ENCODE results near the gene RFX7. TPM values are rescaled to one million over a fixed set of nuclear protein-coding genes. Genes with fewer than 3 reads are reported as not detected.

Gene RFX7
- total and polyA plus RNA-seq, 2 donors (not counting 1 experiment from before 2014, with no cell fraction given): 6.6 to 44.8 TPM

DNA sequence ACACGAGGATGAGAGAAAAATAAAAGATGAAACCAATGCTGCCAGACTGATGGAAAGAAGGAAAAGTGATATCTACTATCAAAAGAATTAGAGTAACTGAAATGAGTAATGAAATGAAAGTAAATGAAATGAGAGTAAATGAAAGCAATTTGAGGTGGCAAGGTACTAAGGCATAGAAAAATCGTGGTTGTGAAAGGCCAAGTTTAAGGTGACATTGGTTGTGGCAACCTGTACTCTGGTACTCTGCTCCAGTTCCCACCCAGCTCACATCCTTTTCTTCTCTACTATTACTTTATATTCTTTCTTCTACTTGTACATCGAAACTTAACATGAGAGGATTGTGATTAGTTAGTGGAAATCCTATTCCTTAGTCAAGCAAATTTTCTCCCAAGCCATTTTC, 10.1 kb downstream of the RFX7 start:
- Histone ChIP-seq H3K9me3 (ENCODE audit: control extremely low read depth in 1 of 3, control insufficient read depth in 2 of 3, insufficient read depth in 1 of 3, low read length in 2 of 3) (peaks cover 17 to 50% (median 27%) of the 10 kb centered on the region in 3 donors), H3K4me2 (replicated peaks; ENCODE audit: low read depth, low read length, poor library complexity, severe bottlenecking) (no peak overlapping the region), H3K27me3 (replicated peaks in 1 of 4; ENCODE audit: control extremely low read depth in 1 of 4, control insufficient read depth in 3 of 4, insufficient read depth in 4 of 4, low read length in 3 of 4) (no peaks in the 10 kb centered on the region), H3K4me1 (ENCODE audit: control insufficient read depth in 2 of 2, insufficient read depth in 2 of 2, low read length in 2 of 2) (peaks cover 0 to 12% of the 10 kb centered on the region in 2 donors), H4K20me1 (ENCODE audit: control insufficient read depth, insufficient read depth, low read length, poor library complexity, severe bottlenecking) (no peaks in the 10 kb centered on the region), H3K9ac (ENCODE audit: low read length) (no peak overlapping the region), H3K36me3 (replicated peaks in 1 of 2; ENCODE audit: control extremely low read depth in 1 of 2, control insufficient read depth in 1 of 2, extremely low read depth in 1 of 2, insufficient read depth in 2 of 2, low read length in 1 of 2) (peaks cover 6 to 17% of the 10 kb centered on the region in 2 experiments), H3K79me2 (ENCODE audit: control insufficient read depth, insufficient read depth, low read length) (peaks cover 58% of the 10 kb centered on the region), H3K27ac (ENCODE audit: low read length in 2 of 2) (no peak overlapping the region), H2AFZ (ENCODE audit: insufficient read depth, low read depth, low read length, poor library complexity, severe bottlenecking) (no peak overlapping the region), H3K4me3 (ENCODE audit: control extremely low read depth in 1 of 5, extremely low read depth in 1 of 5, insufficient read depth in 1 of 5, low read depth in 2 of 5, low read length in 4 of 5) (no peak overlapping the region)
- H3K4me3 Mint-ChIP-seq: no peak overlapping the region
- POLR2A ChIA-PET: interaction anchor here (0.6 to 0.7 kb wide), 2 partner anchors 35 to 486 kb away, joined by 3 read pairs; no protein-coding TSS in a partner anchor
- WGBS (ENCODE audit: insufficient coverage): no CpG with 5 or more reads among the region's 3 CpGs
- no peak for TF ChIP-seq EZH2 (IDR thresholded peaks at IDR 0.05; ENCODE audit: borderline replicate concordance, insufficient read depth, low read depth, low read length, poor library complexity, severe bottlenecking)
- H3K27me3 Mint-ChIP-seq: no peaks in the 10 kb centered on the region
- no peak for DNase-seq
- H3K27ac Mint-ChIP-seq: no peak overlapping the region
- no peak for ATAC-seq (ENCODE audit: low read depth)
- intact Hi-C loops (cut with micrococcal nuclease): no loop called here
- CTCF ChIA-PET: interaction anchor here (0.8 kb wide), 1 partner anchor 11 kb away, joined by 3 read pairs; no protein-coding TSS in a partner anchor
- peaks cover 26% of the 10 kb centered on the region for H3K4me1 Mint-ChIP-seq
- H3K9me3 Mint-ChIP-seq (ENCODE audit: insufficient read depth): peaks cover 18% of the 10 kb centered on the region

DNA sequence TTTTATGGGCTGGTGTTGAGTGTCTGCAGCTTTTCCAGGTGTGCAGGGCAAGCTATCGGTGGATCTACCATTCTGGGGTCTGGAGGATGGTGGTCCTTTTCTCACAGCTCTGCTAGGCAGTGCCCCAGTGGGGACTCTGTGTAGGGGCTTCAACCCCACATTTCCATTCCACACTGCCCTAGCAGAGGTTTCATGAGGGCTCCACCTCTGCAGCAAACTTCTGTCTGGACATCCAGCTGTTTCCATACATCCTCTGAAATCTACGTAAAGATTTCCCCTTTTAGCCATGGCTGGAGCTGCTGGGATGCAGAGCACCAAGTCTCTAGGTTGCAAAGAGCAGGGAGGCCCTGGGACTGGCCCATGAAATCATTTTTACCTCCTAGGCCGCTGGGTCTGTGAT, 11.6 kb downstream of the RFX7 start:
- H3K9me3 ChIP-seq (ENCODE audit: control extremely low read depth in 1 of 3, control insufficient read depth in 2 of 3, insufficient read depth in 1 of 3, low read length in 2 of 3): peaks cover 22 to 58% (median 27%) of the 10 kb centered on the region in 3 donors
- peak; percentile 30 for DNase-seq
- no peak overlapping the region for H3K9ac ChIP-seq (ENCODE audit: low read length)
- POLR2A ChIA-PET: no interaction called here
- Mint-ChIP-seq H3K4me1 (peaks cover 13% of the 10 kb centered on the region), H3K27me3 (no peaks in the 10 kb centered on the region), H3K4me3 (no peak overlapping the region), H3K27ac (no peak overlapping the region), H3K9me3 (ENCODE audit: insufficient read depth) (peaks cover 18% of the 10 kb centered on the region)
- no peak overlapping the region for H3K4me3 ChIP-seq (ENCODE audit: control extremely low read depth in 1 of 5, extremely low read depth in 1 of 5, insufficient read depth in 1 of 5, low read depth in 2 of 5, low read length in 4 of 5)
- intact Hi-C loops (cut with micrococcal nuclease): no loop called here
- no peak overlapping the region for H3K4me2 ChIP-seq (replicated peaks; ENCODE audit: low read depth, low read length, poor library complexity, severe bottlenecking)
- peaks cover 0 to 7% of the 10 kb centered on the region in 2 donors for H3K4me1 ChIP-seq (ENCODE audit: control insufficient read depth in 2 of 2, insufficient read depth in 2 of 2, low read length in 2 of 2)
- H4K20me1 ChIP-seq (ENCODE audit: control insufficient read depth, insufficient read depth, low read length, poor library complexity, severe bottlenecking): no peaks in the 10 kb centered on the region
- peaks cover 62% of the 10 kb centered on the region for H3K79me2 ChIP-seq (ENCODE audit: control insufficient read depth, insufficient read depth, low read length)
- H3K36me3 ChIP-seq (replicated peaks in 1 of 2; ENCODE audit: control extremely low read depth in 1 of 2, control insufficient read depth in 1 of 2, extremely low read depth in 1 of 2, insufficient read depth in 2 of 2, low read length in 1 of 2): peaks cover 6 to 17% of the 10 kb centered on the region in 2 experiments
- 100% methylated on average over 3 of the region's 3 CpGs for WGBS (ENCODE audit: insufficient coverage)
- TF ChIP-seq, protein P1, sequence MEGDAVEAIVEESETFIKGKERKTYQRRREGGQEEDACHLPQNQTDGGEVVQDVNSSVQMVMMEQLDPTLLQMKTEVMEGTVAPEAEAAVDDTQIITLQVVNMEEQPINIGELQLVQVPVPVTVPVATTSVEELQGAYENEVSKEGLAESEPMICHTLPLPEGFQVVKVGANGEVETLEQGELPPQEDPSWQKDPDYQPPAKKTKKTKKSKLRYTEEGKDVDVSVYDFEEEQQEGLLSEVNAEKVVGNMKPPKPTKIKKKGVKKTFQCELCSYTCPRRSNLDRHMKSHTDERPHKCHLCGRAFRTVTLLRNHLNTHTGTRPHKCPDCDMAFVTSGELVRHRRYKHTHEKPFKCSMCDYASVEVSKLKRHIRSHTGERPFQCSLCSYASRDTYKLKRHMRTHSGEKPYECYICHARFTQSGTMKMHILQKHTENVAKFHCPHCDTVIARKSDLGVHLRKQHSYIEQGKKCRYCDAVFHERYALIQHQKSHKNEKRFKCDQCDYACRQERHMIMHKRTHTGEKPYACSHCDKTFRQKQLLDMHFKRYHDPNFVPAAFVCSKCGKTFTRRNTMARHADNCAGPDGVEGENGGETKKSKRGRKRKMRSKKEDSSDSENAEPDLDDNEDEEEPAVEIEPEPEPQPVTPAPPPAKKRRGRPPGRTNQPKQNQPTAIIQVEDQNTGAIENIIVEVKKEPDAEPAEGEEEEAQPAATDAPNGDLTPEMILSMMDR (IDR thresholded peaks at IDR 0.05): no peak
- no peak for TF ChIP-seq EZH2 (IDR thresholded peaks at IDR 0.05; ENCODE audit: borderline replicate concordance, insufficient read depth, low read depth, low read length, poor library complexity, severe bottlenecking)
- H3K27ac ChIP-seq (ENCODE audit: low read length in 2 of 2): no peak overlapping the region
- CTCF ChIA-PET: interaction anchor here (0.8 to 1.5 kb wide), 2 partner anchors 13 to 18 kb away, joined by 3 read pairs; no protein-coding TSS in a partner anchor
- H3K27me3 ChIP-seq (replicated peaks in 1 of 4; ENCODE audit: control extremely low read depth in 1 of 4, control insufficient read depth in 3 of 4, insufficient read depth in 4 of 4, low read length in 3 of 4): no peaks in the 10 kb centered on the region
- no peak for ATAC-seq (ENCODE audit: low read depth)
- no peak overlapping the region for H2AFZ ChIP-seq (ENCODE audit: insufficient read depth, low read depth, low read length, poor library complexity, severe bottlenecking)
